ENCODE measurements around the gene BMPR1A.

BMPR1A gene

DNA sequence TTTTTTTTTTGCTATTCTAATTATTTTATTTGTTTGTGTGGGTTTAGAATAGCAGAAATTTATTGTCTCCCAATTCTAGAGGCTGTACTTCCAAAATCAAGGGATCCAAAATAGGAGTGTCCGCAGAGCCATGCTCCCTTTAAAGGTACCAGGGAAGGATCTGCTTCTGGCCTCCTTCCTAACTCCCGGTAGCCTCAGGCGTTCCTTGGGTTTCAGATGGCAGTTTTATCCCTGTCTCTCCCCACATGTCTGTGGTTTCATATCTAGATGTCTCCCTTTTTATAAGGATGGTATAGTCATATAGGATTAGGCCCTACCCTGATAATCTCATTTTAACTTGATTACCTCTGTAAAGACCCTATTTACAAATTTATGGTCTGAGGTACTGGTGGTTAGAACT, 48.4 kb downstream of the BMPR1A start:
- no peak for DNase-seq

DNA sequence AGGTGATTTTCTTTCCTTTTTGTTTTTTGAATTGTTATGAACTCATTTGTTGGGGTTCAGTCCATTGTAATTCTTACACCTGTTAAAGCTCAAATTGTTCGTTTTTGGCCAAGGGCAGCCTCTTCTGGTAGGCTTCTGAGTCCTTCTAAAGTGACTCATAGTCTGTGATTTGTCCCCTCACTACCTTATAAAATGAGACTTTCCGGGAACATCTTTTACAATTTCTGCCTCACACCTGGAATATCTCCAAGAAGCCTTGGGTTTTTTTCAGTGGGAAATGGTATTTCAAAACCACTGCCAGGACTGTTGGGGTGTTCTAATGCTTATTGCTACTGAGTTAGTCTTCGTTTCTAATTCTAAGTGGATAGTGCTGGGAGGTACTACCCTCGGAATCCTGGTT, 56.7 kb downstream of the BMPR1A start:
- DNase-seq: no peak

DNA sequence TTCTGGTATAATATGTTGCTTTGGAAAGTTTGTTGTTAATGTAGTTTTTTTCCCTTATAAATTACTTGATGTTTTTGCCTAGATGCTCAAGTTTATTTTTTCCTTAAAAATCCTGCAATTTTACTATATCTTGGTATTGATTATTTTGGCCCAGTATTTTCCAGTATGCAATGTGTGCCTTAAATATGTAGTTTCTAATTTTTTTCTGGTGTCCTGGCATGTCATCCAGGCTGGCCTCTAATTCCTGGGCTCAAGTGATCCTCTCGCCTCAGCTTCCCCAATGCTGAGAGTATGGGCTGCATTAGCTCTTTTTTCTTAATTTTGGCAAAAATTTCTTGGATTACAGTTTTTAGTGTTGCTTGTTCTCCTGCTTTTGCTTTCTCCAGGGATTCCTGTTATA, 57.6 kb downstream of the BMPR1A start:
- no peak for DNase-seq

DNA sequence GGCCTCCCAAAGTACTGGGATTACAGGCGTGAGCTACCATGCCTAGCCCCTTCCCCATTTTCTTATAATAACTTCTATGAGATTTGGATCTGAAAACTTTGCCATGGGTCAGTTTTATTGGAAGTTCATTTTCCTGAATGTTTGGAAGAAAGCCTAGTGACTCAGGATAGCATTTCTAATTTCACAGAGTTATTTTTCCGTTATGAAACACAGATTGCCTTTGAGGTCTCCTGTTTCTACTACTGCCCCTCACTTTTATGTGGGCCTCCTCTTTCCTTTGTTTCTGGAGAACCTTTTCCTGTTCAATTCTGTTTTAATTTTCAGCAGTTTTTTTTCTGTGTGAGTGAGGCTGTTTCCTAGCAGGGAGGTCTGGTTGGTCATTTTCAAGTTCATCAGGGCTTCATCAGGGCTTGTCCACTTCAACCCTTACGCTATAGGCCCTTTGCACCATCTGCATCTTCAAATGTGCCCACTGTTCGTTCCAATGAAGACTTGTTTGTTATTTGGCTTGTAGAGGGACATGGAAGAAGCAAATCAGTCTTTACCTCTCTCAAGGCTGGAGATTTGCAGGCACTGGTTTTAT, 58.7 kb downstream of the BMPR1A start:
- no peak for DNase-seq

DNA sequence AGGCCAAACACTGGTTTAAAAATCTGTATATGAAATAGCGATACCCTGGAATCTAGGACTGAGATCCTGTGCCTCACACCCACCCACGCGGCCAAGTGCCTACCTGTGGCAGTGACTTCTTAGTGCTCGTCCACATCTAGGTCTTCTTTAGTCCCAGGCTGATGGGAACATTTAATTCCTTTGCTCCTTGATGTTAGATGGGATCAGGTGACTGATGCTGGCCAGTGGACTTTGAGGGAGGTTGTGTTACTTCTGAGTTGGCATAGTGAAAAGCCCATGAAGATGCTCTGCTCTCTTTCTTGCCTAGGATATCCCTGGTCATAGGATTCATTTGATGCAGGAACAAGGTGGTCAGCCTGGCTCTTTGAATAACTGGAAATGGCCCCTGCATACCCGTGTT, 59.2 kb downstream of the BMPR1A start:
- DNase-seq: no peak

DNA sequence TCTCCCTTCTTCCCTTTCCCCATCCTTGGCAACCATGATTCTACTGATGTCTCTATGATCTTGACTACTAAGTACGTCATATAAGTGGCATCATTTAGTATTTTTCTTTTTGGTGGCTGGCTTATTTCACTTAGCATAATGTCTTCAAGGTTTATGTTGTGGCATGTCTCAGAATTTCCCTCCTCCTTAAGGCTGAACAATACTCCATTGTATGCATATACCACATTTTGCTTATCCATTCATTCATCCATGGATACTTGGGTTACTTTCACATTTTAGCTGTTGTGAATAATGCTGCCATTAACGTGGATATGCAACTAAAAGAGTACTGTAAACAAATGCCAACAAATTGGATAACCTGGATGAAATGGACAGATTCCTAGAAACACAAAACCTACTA, 60.8 kb downstream of the BMPR1A start:
- no peak for DNase-seq

DNA sequence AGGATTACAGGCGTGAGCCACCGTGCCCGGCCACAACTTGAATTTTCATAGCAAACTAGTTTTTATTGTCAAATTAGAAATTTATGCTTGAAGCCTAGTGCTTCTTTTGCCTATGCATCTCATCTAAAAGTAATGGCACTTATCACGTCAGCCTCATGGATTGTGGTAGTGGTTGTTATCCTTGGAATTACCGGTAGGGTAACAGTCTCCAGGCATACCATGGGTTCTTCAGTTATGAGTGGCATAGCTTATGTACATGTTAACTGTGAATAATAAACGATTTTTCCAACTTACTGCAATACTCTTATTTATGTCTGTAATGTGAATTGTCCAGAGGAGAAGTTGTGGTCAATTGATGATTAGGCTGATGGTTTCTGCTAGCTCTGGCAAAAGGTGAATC, 63.1 kb downstream of the BMPR1A start:
- no peak for DNase-seq

DNA sequence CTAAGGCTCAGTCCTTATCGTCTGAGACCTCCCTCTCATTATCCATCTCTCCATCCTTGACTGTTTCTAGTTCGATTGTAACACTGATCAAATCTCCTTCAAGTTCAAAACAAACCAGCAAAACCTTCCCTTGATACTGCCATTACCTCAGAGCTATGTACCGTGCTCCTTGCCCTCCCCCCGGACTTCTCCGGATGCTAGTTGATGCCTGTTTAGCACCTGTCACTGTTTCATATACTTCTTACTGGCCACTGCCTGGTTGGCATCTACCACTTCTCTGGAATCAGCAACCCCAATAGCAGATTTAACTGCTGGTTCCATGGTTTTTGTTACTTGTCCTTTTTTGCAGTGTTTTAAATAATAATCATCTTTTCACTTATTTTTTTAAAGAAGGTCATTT, 64.1 kb downstream of the BMPR1A start:
- no peak for DNase-seq

DNA sequence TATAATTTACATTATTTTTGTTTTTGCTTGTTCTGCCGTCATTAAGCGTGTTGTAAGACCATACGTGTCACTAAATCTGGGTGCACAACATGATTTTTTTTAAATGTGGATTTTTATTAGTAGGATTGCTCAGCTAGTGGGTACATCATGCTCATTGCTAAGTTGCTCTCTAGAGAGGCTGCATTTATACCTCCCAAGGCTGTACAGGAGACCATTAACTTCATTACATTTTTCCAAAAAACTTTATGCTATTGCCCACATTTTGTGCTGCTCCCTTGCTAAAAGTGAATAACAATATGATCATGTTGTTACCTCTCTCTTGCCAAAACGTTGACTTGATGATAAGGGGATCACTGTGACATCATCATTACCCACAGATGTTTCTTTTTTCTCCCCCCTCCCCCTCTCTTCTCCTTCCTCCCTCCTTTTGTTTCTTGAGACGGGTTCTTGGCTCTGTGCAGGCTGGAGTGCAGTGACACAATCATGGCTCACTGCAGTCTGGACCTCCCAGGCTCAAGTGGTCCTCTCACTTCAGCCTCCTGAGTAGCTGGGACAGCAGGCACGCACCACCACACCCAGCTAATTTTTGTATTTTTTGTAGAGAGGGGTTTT, 65.1 kb downstream of the BMPR1A start:
- DNase-seq: no peak

DNA sequence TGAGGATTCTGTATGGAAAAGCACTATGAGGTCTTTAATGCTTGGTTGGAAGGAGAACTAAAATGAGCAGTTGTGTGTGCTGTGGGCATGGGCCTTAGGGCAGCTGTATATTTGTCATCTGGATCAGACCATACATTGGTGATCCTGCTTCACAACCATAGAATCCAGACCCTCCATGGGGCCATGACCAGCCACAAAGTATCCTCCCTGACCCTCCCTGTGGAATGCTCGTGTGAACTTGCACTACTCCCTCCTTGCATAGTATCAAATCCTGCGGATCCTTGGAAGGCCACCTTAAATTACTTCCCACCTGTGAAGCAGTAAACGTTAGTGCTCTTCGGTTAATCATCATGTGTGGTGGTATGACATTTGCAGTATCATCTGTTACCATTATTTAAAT, 67.1 kb downstream of the BMPR1A start:
- DNase-seq: no peak

DNA sequence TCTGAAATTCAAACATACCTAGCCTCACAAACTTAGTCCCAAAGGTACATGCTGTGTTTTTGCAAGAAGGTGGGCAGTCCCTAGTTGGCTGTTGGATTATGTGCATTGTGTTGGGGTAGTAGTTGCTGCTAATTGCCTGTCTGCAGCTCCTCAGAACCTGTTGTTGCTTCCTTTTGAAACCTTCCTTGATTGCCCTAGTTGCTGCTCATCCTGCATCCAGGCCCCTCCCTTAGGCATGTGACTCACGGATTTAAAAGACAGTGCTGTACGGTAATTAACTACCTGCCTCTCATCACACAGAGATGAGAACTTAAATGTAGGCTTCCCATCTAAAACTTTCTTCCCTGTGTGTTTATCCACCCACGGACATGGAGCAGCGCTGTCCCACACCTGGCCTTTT, 67.7 kb downstream of the BMPR1A start:
- no peak for DNase-seq

DNA sequence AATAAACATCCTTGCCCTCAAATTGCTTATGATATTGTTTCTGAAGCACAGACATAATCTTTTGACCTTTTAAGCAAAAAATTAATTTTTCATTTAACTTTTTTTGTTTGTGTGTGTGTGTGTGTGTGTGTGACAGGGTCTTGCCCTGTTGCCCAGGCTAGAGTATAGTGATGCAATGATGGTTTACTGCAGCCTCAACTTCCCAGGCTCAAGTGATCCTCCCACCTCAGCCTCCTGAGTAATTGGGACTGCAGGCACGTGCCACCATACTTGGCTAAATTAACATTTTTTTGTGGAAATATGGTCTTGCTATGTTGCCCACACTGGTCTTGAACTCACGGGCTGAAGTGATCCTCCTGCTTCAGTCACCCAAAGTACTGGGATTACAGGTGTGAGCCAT, 68.9 kb downstream of the BMPR1A start:
- DNase-seq: no peak

DNA sequence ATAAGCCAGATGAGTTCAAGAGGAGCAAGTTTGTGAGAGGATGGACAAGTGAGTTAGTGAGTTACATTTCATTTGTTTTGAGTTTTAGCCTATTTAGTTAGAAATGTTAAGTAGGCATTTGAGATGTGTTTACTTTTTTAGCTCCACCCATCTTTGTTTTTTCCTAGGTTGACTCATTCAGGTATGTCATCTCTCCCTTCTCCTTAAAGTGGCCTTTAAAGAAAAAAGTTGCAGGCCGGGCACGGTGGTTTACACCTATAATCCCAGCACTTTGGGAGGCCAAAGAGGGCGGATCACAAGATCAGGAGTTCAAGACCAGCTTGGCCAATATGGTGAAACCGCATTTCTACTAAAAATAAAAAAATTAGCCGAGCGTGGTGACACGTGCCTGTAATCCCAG, 71.2 kb downstream of the BMPR1A start:
- DNase-seq: no peak

DNA sequence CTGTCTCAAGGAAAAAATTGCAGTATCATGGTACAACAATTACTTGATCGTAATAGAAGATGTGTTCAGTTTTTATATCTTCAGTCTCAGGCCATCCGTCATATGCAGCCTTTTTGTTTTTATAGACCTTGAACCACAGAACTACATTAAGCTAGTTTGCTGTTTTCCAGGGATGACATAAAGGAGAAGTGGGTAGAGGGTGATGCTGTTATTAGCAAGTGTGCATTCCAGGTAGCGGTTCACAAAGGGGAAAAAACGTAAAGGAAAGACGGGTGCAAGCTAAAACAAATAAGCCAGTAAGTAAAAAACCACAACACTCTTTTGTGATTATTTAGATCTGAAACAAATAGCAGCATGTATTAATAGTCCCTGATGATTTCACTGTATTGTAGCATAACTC, 71.7 kb downstream of the BMPR1A start:
- DNase-seq: no peak

DNA sequence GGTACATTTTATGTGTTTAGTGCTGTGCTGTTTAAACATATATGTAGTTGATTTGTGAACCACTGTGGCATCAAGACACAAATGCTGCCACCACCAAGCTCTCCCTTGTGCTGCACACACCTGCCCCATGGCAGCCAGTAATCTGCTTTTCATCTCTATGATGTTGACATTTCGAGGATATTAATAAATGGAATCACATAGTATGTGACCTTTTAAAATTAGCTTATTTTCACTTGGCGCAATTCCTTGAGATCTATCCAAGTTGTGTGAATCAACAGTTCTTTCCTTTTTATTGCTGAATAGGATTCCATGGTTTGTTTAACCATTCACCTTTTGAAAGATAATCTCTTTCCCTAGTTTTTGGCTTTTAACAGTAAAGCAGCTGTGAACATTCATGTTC, 73.1 kb downstream of the BMPR1A start:
- DNase-seq: no peak

DNA sequence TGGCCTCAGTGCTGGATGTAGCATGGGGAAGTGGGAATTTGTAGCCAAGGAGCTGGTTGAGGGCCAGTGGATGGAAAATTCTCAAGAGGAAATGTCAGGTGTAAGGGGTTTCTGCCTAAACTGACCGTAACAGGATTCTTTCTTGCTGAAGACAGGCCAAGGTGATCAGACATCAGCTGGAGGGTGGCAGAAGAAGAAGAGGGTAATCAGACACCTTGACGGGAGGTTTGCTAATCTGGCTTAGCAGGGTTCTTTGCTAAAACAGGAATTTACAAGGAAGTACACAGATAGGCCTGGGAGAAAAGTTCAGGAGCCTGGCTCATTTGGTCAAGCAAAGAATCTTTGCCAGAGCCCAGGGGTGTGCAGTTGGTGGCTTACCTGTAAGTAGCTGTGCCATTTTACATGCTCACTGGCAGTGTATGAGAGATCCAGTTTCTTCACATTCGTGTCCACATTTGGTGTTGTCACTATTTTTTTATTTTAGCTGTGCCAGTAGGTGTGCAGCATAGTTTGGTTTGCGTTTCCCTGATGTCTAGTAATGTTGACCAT, 73.7 kb downstream of the BMPR1A start:
- DNase-seq: no peak

DNA sequence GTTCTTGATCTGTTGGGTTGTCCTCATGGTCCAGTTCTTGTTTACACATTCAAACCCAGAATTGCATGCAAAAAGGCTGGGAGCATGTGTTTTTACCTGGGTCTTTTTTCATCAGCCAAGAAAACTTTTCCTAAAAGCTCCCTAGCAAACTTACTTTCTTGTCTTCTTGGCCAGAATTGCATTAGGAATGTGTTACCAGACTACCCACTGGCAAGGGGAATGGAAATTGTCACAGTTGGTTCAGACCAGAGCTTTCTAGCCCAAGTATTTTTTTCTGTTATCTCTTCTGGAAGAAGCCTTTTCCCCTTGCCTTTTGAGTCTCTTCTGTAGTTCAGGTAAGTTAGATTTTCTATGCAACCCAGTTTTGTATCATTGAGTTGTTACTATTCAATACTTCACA, 77.5 kb downstream of the BMPR1A start:
- no peak for DNase-seq

DNA sequence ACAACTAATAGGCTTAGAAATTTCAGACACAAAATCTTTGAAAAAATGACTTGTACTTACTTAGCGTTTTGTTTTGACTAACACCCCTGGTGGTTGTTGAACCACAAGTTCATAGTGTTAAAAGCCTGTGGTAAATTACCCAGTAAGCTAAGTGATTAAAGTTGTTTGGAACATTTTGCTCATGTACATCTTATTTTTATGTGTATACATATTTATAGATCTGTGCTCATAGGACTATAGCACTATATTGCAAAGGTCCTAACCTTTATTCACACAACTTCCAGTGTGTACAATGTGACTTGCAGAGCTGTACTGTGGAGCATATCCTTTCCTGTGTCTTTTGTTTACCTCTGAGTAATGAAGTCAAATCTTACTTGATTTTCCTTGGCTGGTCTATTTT, 79.6 kb downstream of the BMPR1A start:
- no peak for DNase-seq

DNA sequence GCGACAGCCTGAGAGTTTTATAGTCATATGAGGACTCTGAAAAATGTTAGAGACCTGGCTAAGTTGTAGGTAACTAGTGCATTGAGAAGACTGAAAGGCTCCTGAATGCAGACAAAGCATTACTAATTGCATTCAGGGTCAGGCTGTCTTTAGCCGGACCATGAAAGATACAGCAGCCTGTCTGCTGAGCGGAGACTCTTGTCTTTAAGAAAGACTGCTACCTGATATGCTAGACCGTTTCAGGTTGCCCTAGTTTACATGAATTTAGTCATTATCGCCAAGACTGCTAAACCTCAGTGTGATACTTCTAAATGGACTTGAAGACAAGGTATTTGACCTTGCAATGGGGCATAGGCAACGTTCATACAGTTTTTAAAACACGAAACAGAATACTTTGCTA, 81.2 kb downstream of the BMPR1A start:
- no peak for DNase-seq

DNA sequence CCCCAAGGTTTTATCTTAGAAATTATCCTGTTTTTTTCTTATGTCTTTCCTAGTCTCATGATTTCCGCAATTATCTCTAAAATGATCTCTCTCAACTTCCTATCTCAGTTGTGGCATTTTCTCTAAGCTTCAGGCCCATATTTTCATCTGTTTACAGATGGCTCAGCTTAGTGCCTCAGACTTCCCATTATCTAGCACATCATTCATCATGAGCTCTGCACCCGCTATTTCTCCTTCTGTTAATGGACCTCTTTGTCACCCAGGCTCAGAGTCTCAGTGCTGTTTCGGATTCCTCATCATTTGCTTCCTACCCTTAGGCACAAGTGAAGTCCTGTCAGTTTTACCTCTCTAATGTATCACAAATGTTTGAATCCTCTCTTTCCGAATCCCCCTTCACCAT, 84.1 kb downstream of the BMPR1A start:
- DNase-seq: no peak

DNA sequence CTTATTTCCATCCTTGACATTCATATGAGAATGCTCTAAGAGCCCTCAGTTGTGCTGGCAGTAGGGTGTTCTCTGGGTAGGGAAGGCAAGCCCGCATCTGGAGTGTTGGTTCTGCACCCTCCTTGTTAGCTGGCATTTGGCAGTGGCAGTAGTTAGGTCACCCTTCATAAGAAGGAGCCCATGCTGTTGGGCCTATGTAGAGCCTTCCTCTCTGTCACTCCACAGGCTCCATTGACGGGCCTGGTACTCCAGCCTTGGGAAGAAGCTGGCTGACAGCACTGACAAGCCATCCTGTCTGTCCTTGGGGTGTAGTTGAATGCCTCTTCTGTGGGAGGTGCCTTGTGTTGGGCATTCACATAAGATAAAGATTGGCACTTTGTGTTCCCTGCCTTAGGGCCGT, 89.7 kb downstream of the BMPR1A start:
- DNase-seq: no peak

DNA sequence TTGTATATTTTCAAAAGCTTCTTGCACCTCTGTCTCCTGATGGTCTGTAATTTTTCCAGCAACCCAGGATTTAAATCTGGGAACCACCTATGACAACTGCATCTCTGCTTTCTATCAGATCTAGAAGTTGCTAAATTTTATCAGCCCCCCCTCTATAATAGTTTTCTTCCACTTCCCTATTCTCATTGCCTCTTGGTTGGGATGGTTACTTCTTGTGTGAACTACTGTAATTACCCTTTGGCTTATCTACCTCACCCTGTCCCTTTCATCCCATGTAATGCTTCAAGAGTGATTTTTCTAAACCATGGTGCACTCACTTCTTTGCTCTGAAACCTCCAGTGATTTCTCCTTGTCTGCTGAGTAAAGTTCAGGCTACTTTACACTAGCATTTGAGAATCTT, 92.3 kb downstream of the BMPR1A start:
- no peak for DNase-seq

DNA sequence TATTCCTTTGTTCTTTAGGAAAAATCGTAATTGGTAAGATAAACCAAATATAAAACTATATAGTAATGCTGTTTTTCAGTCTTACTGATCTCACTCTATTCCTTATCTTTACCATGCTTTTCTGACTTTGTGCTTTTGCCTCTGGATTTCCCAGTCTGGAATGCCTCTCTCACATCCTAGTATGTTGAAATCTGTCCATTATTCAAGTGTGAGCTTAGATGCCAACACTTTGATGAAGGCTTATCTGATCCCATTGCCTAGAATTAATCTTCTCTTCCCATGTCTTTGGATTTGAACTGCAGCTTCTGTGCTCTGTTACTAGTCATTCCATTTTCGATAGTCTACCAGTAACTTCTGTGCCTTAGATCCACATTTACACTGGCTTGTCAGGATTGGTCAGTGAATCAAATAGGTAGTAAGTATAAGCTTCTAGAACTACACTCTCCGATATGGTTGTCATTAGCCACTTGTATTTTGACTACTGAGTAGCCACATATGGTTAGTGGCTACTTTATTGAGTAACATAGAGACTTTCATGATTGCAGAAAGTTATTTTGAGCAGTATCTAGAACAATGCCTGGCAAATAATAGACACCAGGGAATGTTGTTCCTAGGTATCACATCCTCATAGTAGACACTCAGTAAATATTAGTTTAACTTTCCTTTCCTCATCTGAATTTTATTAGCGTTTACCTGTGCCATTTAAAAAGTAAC, 92.9 kb downstream of the BMPR1A start:
- no peak for DNase-seq

DNA sequence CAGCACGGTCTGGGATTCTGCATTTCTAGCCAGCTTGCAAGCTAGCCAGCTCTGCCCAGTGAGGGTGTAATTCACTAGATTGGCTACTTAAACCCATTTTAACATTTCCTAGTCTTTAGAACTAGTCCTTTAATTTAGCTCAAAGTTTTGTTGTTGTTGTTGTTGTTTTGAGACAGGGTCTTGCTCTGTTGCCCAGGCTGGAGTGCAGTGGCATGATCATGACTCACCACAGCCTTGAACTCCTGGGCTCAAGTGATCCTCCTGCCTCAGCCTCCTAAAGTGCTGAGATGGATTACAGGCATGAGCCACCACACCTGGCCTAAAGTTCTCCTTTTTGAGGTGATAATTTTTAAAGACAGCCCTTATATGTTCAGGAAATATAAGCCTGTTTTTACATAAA, 94.1 kb downstream of the BMPR1A start:
- no peak for DNase-seq
